Cerebellar nuclear complex (tissue), 1 donor: Measurements from ENCODE around the gene SHISA7.
"Not testable (repeated sequence)": the region's sequence is repeated elsewhere in the genome, so short reads cannot be mapped to it uniquely, and the experiment has no call there.

ENCODE experiments used
- DNase-seq, 2 experiments: peaks; one replicate each; lab custom pipeline; 2025; lab: John Stamatoyannopoulos, UW

The SHISA7 gene

GRCh38 chr19:55463583-55464031, 20.5 kb upstream of the SHISA7 start:
- no peak for DNase-seq

- DNase-seq = no peak
These were observed 19.6 kb upstream of the SHISA7 start for GRCh38 chr19:55462722-55463121.

GRCh38 chr19:55461974-55462626, 19.0 kb upstream of the SHISA7 start:
- DNase-seq = no peak

GRCh38 chr19:55461259-55461973, 18.3 kb upstream of the SHISA7 start, which contains the start of gene ISOC2:
TSS of gene ISOC2 (minus strand) at chr19:55461642. CDS start at chr19:55456486, 5,156 bp downstream.
- DNase-seq = peak; percentile 94 to 99

GRCh38 chr19:55460670-55461258, 17.7 kb upstream of the SHISA7 start:
- no peak for DNase-seq

- DNase-seq = no peak
These were observed 17.0 kb upstream of the SHISA7 start for GRCh38 chr19:55459950-55460657.

GRCh38 chr19:55459551-55459949, 16.4 kb upstream of the SHISA7 start:
- DNase-seq = no peak

- DNase-seq = no peak
These were observed 14.8 kb upstream of the SHISA7 start for GRCh38 chr19:55457683-55458457.

GRCh38 chr19:55456347-55456746, 13.2 kb upstream of the SHISA7 start:
- no peak for DNase-seq

GRCh38 chr19:55455576-55456235, 12.6 kb upstream of the SHISA7 start:
- no peak for DNase-seq

GRCh38 chr19:55454787-55455243, 11.7 kb upstream of the SHISA7 start:
- no peak for DNase-seq

GRCh38 chr19:55453511-55454260, 10.6 kb upstream of the SHISA7 start:
- no peak for DNase-seq

GRCh38 chr19:55452749-55453346, 9.7 kb upstream of the SHISA7 start:
- DNase-seq = peak; percentile 75 to 89

- DNase-seq = no peak
These were observed 9.1 kb upstream of the SHISA7 start for GRCh38 chr19:55451965-55452748.

GRCh38 chr19:55451163-55451964, 8.3 kb upstream of the SHISA7 start:
- no peak for DNase-seq

- no peak for DNase-seq
These were observed 6.4 kb upstream of the SHISA7 start for GRCh38 chr19:55449469-55449868.

GRCh38 chr19:55448175-55448490, 5.0 kb upstream of the SHISA7 start:
- not testable (repeated sequence) for DNase-seq
